Pancreas (tissue), 10 donors: ENCODE results near the gene TMED6. TPM values are rescaled to one million over a fixed set of nuclear protein-coding genes. Genes with fewer than 3 reads are reported as not detected.
A peak's percentile ranks its signal among the peaks of the same experiment; 100 is the strongest.

Source experiments
- ATAC-seq, 4 donors: fragments of 200-7000 bp; cut with Tn5 transposase; one replicate each; pipeline versions ENCODE4 v1.8.0 to v1.9.1; 2020; ENCODE audit warnings: mild to moderate bottlenecking in 4 of 4, moderate library complexity in 4 of 4
- DNase-seq, 6 donors: peaks; one replicate each; pipeline ENCODE4 v3.0.0-alpha.2; 2020
- FAIRE-seq: peaks from 2 replicates; lab custom pipeline; 2012; peaks lifted over from hg19 to GRCh38; lab: Jason Lieb, UNC
- H3K27ac ChIP-seq, 4 donors: fragments of 200-600 bp; sonication (generic); 1 replicate in 3 of 4; 2 replicates in 1 of 4; pipeline versions ENCODE4 v1.5.0 to v1.8.0; 2020
- H3K27me3 ChIP-seq, 4 donors: fragments of 200-600 bp; one replicate each; pipeline ENCODE4 v1.8.0; 2021
- H3K36me3 ChIP-seq, 3 donors: fragments of 200-600 bp; sonication (generic) in 1 of 3; one replicate each; pipeline versions ENCODE4 v1.5.0 to v1.8.0; 2020 to 2021
- H3K4me1 ChIP-seq, 3 donors: fragments of 200-600 bp; one replicate each; pipeline ENCODE4 v1.8.0; 2021
- H3K4me3 ChIP-seq, 4 donors: fragments of 200-600 bp; sonication (generic) in 2 of 4; one replicate each; pipeline versions ENCODE4 v1.5.0 to v1.8.0; 2020 to 2021
- H3K9me3 ChIP-seq, 4 donors: fragments of 200-600 bp; one replicate each; pipeline ENCODE4 v1.8.0; 2021
- WGBS, 2 donors: extraction: QIAGEN DNeasy Blood & Tissue Kit; methylation state at CpG; one replicate each; pipeline ENCODE4 v1.1.7; 2013; 5-methylcytosine and 5-hydroxymethylcytosine counted together
- intact Hi-C, 3 donors: fragments of 100-400 bp; cut with DNase I; formaldehyde crosslinking; loops; one replicate each; pipeline versions ENCODE4 v1.11.1 to v1.14.2; 2022
- polyA plus RNA-seq, 2 donors: library from polyadenylated mRNA; stranded (reverse); fragments of 200-250 nt; gene quantifications; one replicate each; pipeline ENCODE4 v1.2.3, GENCODE V29; 2013
- total RNA-seq, 6 donors: library from RNA; stranded (reverse); fragmentation: NEBNext Ultra II Directional in 4 of 6; extraction: Animal tissue kit (Norgen Biotek cat#: 25700) in 4 of 6; gene quantifications; one replicate each; pipeline versions ENCODE4 v1.2.1 to v1.2.4, GENCODE V29; 2021 to 2023
- TF ChIP-seq, protein P1 (sequence below), 4 donors: fragments of 200-600 bp; sonication (generic) in 3 of 4; IDR thresholded peaks; one replicate each; pipeline versions ENCODE4 v1.5.0 to v1.8.0; 2021; ENCODE audit warnings: antibody characterized with exemption in 4 of 4
- donor health status: healthy with polysubstance abuse.
- donor health status: DM: no; HTN: no; CAD: no; lungs with moderate emphysema.
- donor health status: DM: no; HTN: no; CAD: no.
- donor health status: control.
- donor health status: control.
- donor health status: Bipolar disorder and iron deficiency.
- donor health status: DM: yes; HTN: yes; CAD: no.
- donor health status: DM: no; HTN: no; CAD: no.
- donor health status: DM: no; HTN: no; CAD: no.
- donor health status: DM: yes; HTN: yes; CAD: no.

Gene TMED6
- total and polyA plus RNA-seq, 8 donors, result 5.2 to 94.7 (median 43.6) TPM

GRCh38 chr16:69340095-69340644 lies 11.4 kb downstream of the TMED6 start:
- ATAC-seq (peak in 3 of 4 donors; percentile 4 to 7 (median 5)), FAIRE-seq (no peak), DNase-seq (peak in 2 of 6 donors; percentile 21 to 43)
- 4 to 6% methylated on average over 16 of the region's 16 CpGs for WGBS, 2 donors
- Histone ChIP-seq H3K27ac (peak overlapping the region; percentile 83 to 94 (median 88)), H3K36me3 (peaks cover 0 to 6% (median 2%) of the 10 kb centered on the region in 3 donors), H3K4me1 (peaks cover 6 to 22% (median 20%) of the 10 kb centered on the region in 3 donors), H3K9me3 (no peaks in the 10 kb centered on the region), H3K27me3 (no peaks in the 10 kb centered on the region), H3K4me3 (peak overlapping the region; percentile 80 to 95 (median 85))
- TF ChIP-seq, protein P1, sequence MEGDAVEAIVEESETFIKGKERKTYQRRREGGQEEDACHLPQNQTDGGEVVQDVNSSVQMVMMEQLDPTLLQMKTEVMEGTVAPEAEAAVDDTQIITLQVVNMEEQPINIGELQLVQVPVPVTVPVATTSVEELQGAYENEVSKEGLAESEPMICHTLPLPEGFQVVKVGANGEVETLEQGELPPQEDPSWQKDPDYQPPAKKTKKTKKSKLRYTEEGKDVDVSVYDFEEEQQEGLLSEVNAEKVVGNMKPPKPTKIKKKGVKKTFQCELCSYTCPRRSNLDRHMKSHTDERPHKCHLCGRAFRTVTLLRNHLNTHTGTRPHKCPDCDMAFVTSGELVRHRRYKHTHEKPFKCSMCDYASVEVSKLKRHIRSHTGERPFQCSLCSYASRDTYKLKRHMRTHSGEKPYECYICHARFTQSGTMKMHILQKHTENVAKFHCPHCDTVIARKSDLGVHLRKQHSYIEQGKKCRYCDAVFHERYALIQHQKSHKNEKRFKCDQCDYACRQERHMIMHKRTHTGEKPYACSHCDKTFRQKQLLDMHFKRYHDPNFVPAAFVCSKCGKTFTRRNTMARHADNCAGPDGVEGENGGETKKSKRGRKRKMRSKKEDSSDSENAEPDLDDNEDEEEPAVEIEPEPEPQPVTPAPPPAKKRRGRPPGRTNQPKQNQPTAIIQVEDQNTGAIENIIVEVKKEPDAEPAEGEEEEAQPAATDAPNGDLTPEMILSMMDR (IDR thresholded peaks at IDR 0.05), result no peak
- intact Hi-C loops, result no loop called here

GRCh38 chr16:69339289-69340094 lies 12.1 kb downstream of the TMED6 start, which contains the start of the genes COG8 and NIP7:
Gene COG8 (minus strand): TSS chr16:69339564. CDS start chr16:69339552, 12 bp downstream.
Gene NIP7 (plus strand): TSS chr16:69339772. CDS start chr16:69339830, 58 bp downstream.
- DNase-seq (peak; percentile 93 to 97 (median 96)), ATAC-seq (peak; percentile 95 to 98 (median 96)), FAIRE-seq (peak; percentile 84)
- intact Hi-C loops, result no loop called here
- TF ChIP-seq, protein P1 (IDR thresholded peaks at IDR 0.05), result peak; percentile 59 to 94 (median 86)
- no peaks in the 10 kb centered on the region for H3K9me3 ChIP-seq
- H3K27me3 ChIP-seq, result no peaks in the 10 kb centered on the region
- peak within 1 kb of the TSS; percentile 80 to 95 (median 85) for H3K4me3 ChIP-seq
- peaks cover 0 to 9% (median 6%) of the 10 kb centered on the region in 3 donors for H3K36me3 ChIP-seq
- H3K27ac ChIP-seq, result peak within 1 kb of the TSS; percentile 83 to 94 (median 88)
- WGBS, 2 donors, result 0% methylated on average over 70 to 77 of the region's 77 CpGs
- H3K4me1 ChIP-seq, result peaks cover 6 to 22% (median 20%) of the 10 kb centered on the region in 3 donors

- Histone ChIP-seq H3K27ac (peak overlapping the region; percentile 83 to 94 (median 88)), H3K4me1 (peaks cover 6 to 22% (median 20%) of the 10 kb centered on the region in 3 donors), H3K36me3 (peaks cover 0 to 17% (median 6%) of the 10 kb centered on the region in 3 donors), H3K9me3 (no peaks in the 10 kb centered on the region), H3K4me3 (peak overlapping the region; percentile 80 to 95 (median 85)), H3K27me3 (no peaks in the 10 kb centered on the region)
- TF ChIP-seq, protein P1 (IDR thresholded peaks at IDR 0.05), result no peak
- 15 to 16% methylated on average over 46 of the region's 46 CpGs for WGBS, 2 donors
- intact Hi-C loops, result no loop called here
- FAIRE-seq (no peak), ATAC-seq (peak in 1 of 4 donors; percentile 0), DNase-seq (peak in 3 of 6 donors; percentile 17 to 36 (median 24))
Measured at GRCh38 chr16:69338557-69339288, 12.9 kb downstream of the TMED6 start.

DNA sequence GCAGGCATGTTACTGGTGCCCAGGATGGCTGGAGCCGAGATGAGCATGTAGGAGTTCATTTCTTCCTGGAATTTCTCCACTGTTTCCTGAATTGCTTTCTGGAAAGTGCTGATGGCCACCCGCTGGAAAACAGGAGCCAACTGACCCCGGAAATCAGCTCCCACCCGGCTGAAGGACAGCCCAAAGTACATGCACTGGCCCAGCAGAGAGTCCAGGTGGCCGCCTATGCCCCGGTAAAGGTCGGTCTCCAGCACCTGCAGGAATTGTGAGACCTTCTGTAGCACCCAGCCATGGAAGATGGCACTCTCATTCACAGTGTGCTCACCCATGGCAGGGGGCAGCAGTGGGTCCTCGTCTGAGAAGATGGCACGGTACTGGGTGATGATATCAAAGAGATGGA lies 16.9 kb downstream of the TMED6 start:
- WGBS, 2 donors, result 89 to 95% methylated on average over 9 of the region's 9 CpGs
- TF ChIP-seq, protein P1 (IDR thresholded peaks at IDR 0.05), result no peak
- no peak for FAIRE-seq
- Histone ChIP-seq H3K27ac (no peak overlapping the region), H3K4me1 (peaks cover 6 to 18% (median 13%) of the 10 kb centered on the region in 3 donors), H3K9me3 (no peaks in the 10 kb centered on the region), H3K4me3 (no peak overlapping the region), H3K27me3 (no peaks in the 10 kb centered on the region), H3K36me3 (peaks cover 0 to 39% (median 6%) of the 10 kb centered on the region in 3 donors)
- intact Hi-C loops, result no loop called here
- ATAC-seq, result no peak
- DNase-seq, result peak in 2 of 6 donors; percentile 38 to 53
